Activated CD8-positive, alpha-beta memory T cell treated with anti-CD3 and anti-CD28 coated beads, Interleukin-2, amount 50 U/mL, for 24 hours (primary cell): Measurements from ENCODE around the gene ACVRL1.

Experiments
- DNase-seq: peaks from one replicate; pipeline ENCODE4 v3.0.0-alpha.2; 2020; ENCODE audit errors: extremely low read depth

ACVRL1 gene

GRCh38 chr12:51915951-51916350 lies 8.6 kb downstream of the ACVRL1 start:
- DNase-seq = no peak

GRCh38 chr12:51917041-51917590 lies 9.8 kb downstream of the ACVRL1 start:
- no peak for DNase-seq

GRCh38 chr12:51917746-51918453 lies 10.6 kb downstream of the ACVRL1 start:
- DNase-seq = no peak

GRCh38 chr12:51920046-51920445 lies 12.7 kb downstream of the ACVRL1 start:
- DNase-seq = no peak

GRCh38 chr12:51921017-51921725 lies 13.9 kb downstream of the ACVRL1 start:
- DNase-seq = no peak

- no peak for DNase-seq
These were observed 14.8 kb downstream of the ACVRL1 start for GRCh38 chr12:51922146-51922545.

- no peak for DNase-seq
These were observed 15.6 kb downstream of the ACVRL1 start for GRCh38 chr12:51922762-51923505.

GRCh38 chr12:51923506-51924365 lies 16.4 kb downstream of the ACVRL1 start:
- DNase-seq = peak; percentile 9

GRCh38 chr12:51924551-51925319 lies 17.4 kb downstream of the ACVRL1 start:
- no peak for DNase-seq

- DNase-seq = no peak
These were observed 18.2 kb downstream of the ACVRL1 start for GRCh38 chr12:51925346-51926063.

GRCh38 chr12:51926064-51926632 lies 18.8 kb downstream of the ACVRL1 start:
- DNase-seq = no peak

GRCh38 chr12:51926718-51927117 lies 19.4 kb downstream of the ACVRL1 start:
- DNase-seq = no peak

GRCh38 chr12:51932218-51933076 lies 25.1 kb downstream of the ACVRL1 start:
- DNase-seq = no peak

- no peak for DNase-seq
These were observed 26.8 kb downstream of the ACVRL1 start for GRCh38 chr12:51934080-51934479.

GRCh38 chr12:51937926-51938325 lies 30.6 kb downstream of the ACVRL1 start:
- no peak for DNase-seq

GRCh38 chr12:51938726-51939125 lies 31.4 kb downstream of the ACVRL1 start:
- no peak for DNase-seq

GRCh38 chr12:51941011-51941581 lies 33.8 kb downstream of the ACVRL1 start:
- no peak for DNase-seq

GRCh38 chr12:51941604-51942003 lies 34.3 kb downstream of the ACVRL1 start:
- DNase-seq = no peak
